HUES6 (cell line): ENCODE results near the gene C4orf50.

Experiments
- H3K27ac ChIP-seq: 2 replicates; pipeline ENCODE4 v1.7.0; 2013; ENCODE audit warnings: low read depth, mild to moderate bottlenecking, low read length, inconsistent platforms
- H3K27me3 ChIP-seq: 2 replicates; pipeline ENCODE4 v1.6.1; 2013; ENCODE audit warnings: low read length; ENCODE audit not compliant: control insufficient read depth, insufficient read depth
- H3K36me3 ChIP-seq: 2 replicates; pipeline ENCODE4 v1.6.1; 2013; ENCODE audit warnings: low read length; ENCODE audit not compliant: control insufficient read depth, insufficient read depth
- H3K4me1 ChIP-seq: 2 replicates; pipeline ENCODE4 v1.6.1; 2013; ENCODE audit warnings: low read length; ENCODE audit not compliant: control insufficient read depth, insufficient read depth
- H3K4me3 ChIP-seq: 2 replicates; pipeline ENCODE4 v1.5.1; 2013; ENCODE audit warnings: low read depth, low read length
- H3K9ac ChIP-seq: one replicate; pipeline ENCODE4 v1.6.1; 2013; ENCODE audit warnings: mild to moderate bottlenecking, low read length
- H3K9me3 ChIP-seq: 2 replicates; pipeline ENCODE4 v1.6.1; 2013; ENCODE audit warnings: low read depth, low read length; ENCODE audit not compliant: control insufficient read depth, insufficient read depth

The C4orf50 gene

GRCh38 chr4:6055030-6055429 is 36.8 kb upstream of the C4orf50 start:
- Histone ChIP-seq H3K27ac (no peak overlapping the region), H3K4me3 (no peak overlapping the region), H3K9ac (no peak overlapping the region), H3K9me3 (peaks cover 33% of the 10 kb centered on the region), H3K27me3 (no peaks in the 10 kb centered on the region), H3K4me1 (peaks cover 3% of the 10 kb centered on the region; the same call in 1 of the 2 replicates), H3K36me3 (peaks cover 22% of the 10 kb centered on the region; the same call in 1 of the 2 replicates)

DNA sequence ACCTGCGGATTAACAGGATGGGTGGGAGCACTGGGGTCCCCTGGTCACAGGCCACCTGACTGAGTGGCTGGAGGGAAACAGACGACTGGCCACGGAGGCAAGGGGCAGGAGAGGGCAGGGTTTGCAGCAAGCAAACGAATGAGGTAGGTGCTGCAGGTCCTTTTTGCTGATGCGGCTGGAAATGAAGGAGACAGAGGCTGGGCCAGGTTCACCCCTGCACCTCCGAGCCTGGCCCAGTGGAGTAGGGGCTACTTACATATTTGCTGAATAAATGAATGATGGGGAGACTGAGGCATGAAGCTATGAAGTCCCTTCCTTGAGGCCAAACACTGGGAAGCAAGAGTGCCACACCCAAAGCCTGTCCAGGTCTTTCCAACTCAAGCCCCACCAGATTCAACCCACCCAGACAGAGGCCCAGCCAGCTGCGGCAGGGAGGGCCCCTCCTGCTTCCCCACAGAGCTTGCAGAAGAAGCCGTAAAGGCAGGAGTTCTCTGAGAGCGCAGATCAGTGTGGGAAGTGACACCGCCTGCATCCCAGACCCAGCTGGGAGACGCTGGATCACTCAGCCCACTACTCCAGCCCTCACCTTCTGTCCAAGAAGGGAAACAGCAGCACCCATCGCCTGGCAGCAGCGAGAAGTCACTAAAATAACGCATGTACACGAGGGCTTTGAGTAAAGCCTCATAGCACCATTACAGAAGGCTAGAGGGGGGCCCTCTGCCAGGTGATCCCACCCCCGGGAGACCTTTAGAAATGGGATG is 36.1 kb upstream of the C4orf50 start:
- peaks cover 3% of the 10 kb centered on the region; the same call in 1 of the 2 replicates for H3K4me1 ChIP-seq
- peaks cover 16% of the 10 kb centered on the region; the same call in 1 of the 2 replicates for H3K36me3 ChIP-seq
- H3K9ac ChIP-seq: peak overlapping the region; percentile 15
- H3K27me3 ChIP-seq: no peaks in the 10 kb centered on the region
- no peak overlapping the region for H3K4me3 ChIP-seq
- peaks cover 26% of the 10 kb centered on the region for H3K9me3 ChIP-seq
- H3K27ac ChIP-seq: no peak overlapping the region

GRCh38 chr4:6052679-6053078 is 34.4 kb upstream of the C4orf50 start:
- peaks cover 10% of the 10 kb centered on the region for H3K9me3 ChIP-seq
- 0 out of 2 replicates have a peak, but pooled peaks cover 3% of the 10 kb centered on the region for H3K36me3 ChIP-seq
- no peak overlapping the region for H3K4me3 ChIP-seq
- no peak overlapping the region for H3K9ac ChIP-seq
- H3K4me1 ChIP-seq: peaks cover 3% of the 10 kb centered on the region; the same call in 1 of the 2 replicates
- no peaks in the 10 kb centered on the region for H3K27me3 ChIP-seq
- H3K27ac ChIP-seq: no peak overlapping the region

GRCh38 chr4:6050551-6050950 is 32.3 kb upstream of the C4orf50 start:
- H3K9ac ChIP-seq: no peak overlapping the region

DNA sequence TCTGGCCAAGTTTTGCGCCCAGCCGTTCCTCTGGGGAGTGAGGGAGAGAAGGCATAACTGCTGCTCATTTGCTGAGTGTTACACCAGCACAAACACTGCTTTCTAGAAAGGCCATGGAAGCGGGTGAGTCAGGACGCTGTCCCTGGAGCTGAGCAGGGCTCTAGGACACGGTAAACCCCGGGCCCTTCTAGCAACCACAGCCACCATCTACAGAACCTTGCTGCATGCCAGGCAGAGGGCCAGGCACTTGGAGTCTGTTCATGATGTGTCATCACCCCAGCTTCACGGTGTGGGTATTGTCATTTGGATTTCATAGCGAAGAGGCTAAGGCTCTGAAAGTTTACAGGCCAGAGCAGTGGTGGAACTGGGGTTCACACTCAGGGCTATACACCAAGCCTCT is 31.8 kb upstream of the C4orf50 start:
- no peaks in the 10 kb centered on the region for H3K36me3 ChIP-seq
- H3K9ac ChIP-seq: no peak overlapping the region
- no peaks in the 10 kb centered on the region for H3K27me3 ChIP-seq
- H3K27ac ChIP-seq: no peak overlapping the region
- H3K4me3 ChIP-seq: no peak overlapping the region
- no peaks in the 10 kb centered on the region for H3K9me3 ChIP-seq
- H3K4me1 ChIP-seq: peaks cover 3% of the 10 kb centered on the region; the same call in 1 of the 2 replicates

More at GRCh38 chr4:6050551-6050950, 32.3 kb upstream of the C4orf50 start:
- Histone ChIP-seq H3K27ac (no peak overlapping the region), H3K4me3 (no peak overlapping the region), H3K36me3 (no peaks in the 10 kb centered on the region), H3K9me3 (no peaks in the 10 kb centered on the region), H3K4me1 (peaks cover 3% of the 10 kb centered on the region; the same call in 1 of the 2 replicates), H3K27me3 (no peaks in the 10 kb centered on the region)

GRCh38 chr4:6049278-6049677 is 31.0 kb upstream of the C4orf50 start:
- no peak overlapping the region for H3K4me3 ChIP-seq
- H3K27me3 ChIP-seq: no peaks in the 10 kb centered on the region
- no peaks in the 10 kb centered on the region for H3K9me3 ChIP-seq
- no peaks in the 10 kb centered on the region for H3K36me3 ChIP-seq
- no peaks in the 10 kb centered on the region for H3K4me1 ChIP-seq
- H3K9ac ChIP-seq: no peak overlapping the region
- no peak overlapping the region for H3K27ac ChIP-seq

DNA sequence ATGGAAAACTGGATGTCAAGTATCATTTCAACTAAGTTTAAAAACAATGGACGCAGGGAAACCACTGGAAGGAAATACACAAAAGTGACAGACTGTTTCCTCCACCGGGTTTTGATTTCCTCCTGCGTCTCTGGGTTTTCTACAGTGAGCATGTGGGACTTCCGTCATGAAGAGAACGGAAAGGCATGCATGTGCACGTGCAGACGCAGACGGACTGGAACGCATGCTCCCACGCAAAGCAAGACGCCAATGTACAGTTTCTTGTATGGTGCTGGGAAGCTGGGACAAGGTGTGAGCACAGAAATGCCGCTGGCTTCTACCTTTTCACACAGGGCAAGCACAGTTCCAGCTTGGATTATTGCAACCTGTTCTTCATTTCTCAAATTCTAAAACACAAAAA is 30.3 kb upstream of the C4orf50 start:
- Histone ChIP-seq H3K27ac (no peak overlapping the region), H3K4me3 (no peak overlapping the region), H3K9me3 (no peaks in the 10 kb centered on the region), H3K36me3 (no peaks in the 10 kb centered on the region), H3K4me1 (no peaks in the 10 kb centered on the region), H3K27me3 (no peaks in the 10 kb centered on the region), H3K9ac (no peak overlapping the region)

- Histone ChIP-seq H3K4me1 (no peaks in the 10 kb centered on the region), H3K36me3 (no peaks in the 10 kb centered on the region), H3K27ac (no peak overlapping the region), H3K9ac (no peak overlapping the region), H3K4me3 (no peak overlapping the region), H3K27me3 (no peaks in the 10 kb centered on the region), H3K9me3 (no peaks in the 10 kb centered on the region)
Observed at GRCh38 chr4:6047130-6047673, 29.0 kb upstream of the C4orf50 start.

DNA sequence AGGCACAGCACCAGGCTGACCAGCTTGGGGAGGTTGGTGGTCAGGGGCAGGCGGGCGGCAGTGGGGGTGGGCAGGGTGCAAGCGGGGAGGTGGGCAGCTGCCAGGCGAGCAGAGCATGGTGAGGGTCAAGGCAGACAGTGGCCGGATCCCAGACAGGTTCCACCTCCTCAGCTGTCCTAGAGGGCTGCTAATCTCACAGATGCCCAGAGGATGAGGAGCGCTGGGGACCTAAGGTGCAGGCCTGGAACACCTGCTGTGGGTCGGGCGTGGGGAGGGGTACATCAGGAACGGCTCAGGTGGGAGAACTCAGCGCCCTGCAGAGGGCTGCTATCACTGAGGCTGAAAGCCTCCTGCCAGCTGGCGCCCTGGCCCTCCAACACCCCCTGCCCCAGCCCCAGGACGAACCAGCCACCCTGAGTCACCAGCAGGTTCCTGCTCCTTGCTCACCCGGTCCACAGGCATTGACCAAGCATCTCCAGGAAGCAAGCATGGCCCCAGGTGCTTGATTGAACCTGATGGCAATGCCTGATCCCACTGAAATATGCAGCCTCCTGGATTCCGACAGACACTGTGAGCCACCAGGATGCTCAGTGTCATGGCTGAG is 28.4 kb upstream of the C4orf50 start:
- Histone ChIP-seq H3K27ac (no peak overlapping the region), H3K9ac (no peak overlapping the region), H3K9me3 (no peaks in the 10 kb centered on the region), H3K4me1 (no peaks in the 10 kb centered on the region), H3K4me3 (no peak overlapping the region), H3K36me3 (no peaks in the 10 kb centered on the region), H3K27me3 (no peaks in the 10 kb centered on the region)

DNA sequence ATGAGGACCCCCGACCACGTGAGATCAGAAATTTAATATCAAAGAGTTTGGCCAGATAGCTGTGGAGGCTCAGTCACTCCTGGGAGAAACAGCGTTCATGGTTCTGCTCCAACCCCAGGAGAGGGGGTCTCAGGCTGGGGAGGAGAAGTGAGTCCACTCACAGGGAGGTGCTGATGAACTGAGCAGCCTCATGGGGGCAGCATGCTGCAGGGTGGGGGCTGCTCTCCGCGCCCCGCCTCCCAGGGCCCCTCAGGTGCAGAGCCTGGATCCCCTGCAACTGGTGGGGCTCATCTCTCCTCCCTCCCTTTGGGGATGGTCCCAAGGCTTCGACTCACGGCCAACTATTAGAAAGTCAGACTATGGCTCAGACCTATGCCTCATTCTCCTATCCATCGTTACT is 26.6 kb upstream of the C4orf50 start:
- Histone ChIP-seq H3K27ac (no peak overlapping the region), H3K9me3 (no peaks in the 10 kb centered on the region), H3K9ac (no peak overlapping the region), H3K4me3 (no peak overlapping the region), H3K4me1 (no peaks in the 10 kb centered on the region), H3K36me3 (no peaks in the 10 kb centered on the region), H3K27me3 (no peaks in the 10 kb centered on the region)

- no peak overlapping the region for H3K9ac ChIP-seq
- H3K4me3 ChIP-seq: no peak overlapping the region
- no peaks in the 10 kb centered on the region for H3K4me1 ChIP-seq
- H3K27ac ChIP-seq: no peak overlapping the region
- H3K27me3 ChIP-seq: no peaks in the 10 kb centered on the region
- no peaks in the 10 kb centered on the region for H3K9me3 ChIP-seq
- no peaks in the 10 kb centered on the region for H3K36me3 ChIP-seq
Observed at GRCh38 chr4:6044276-6044675, 26.0 kb upstream of the C4orf50 start.
